SK-N-MC (cell line): ENCODE results near the gene TBC1D19.

Source experiments
- DNase-seq: peaks from one replicate; pipeline ENCODE4 v3.0.0-alpha.2; 2011; ENCODE audit warnings: low read depth, low spot score
- H3K27ac ChIP-seq: fragments of 200-600 bp; sonication (generic); 2 replicates; pipeline ENCODE4 v1.5.1; 2016; ENCODE audit warnings: mixed run types
- H3K36me3 ChIP-seq: fragments of 200-600 bp; sonication (generic); 2 replicates; pipeline ENCODE4 v1.6.1; 2017; ENCODE audit warnings: antibody characterized with exemption, low read length, mixed read lengths; ENCODE audit not compliant: insufficient read depth
- H3K4me3 ChIP-seq: fragments of 200-600 bp; sonication (generic); 2 replicates; pipeline ENCODE4 v1.5.1; 2016
- H3K9ac ChIP-seq: fragments of 200-600 bp; sonication (generic); 2 replicates; pipeline ENCODE4 v1.8.0; 2017; ENCODE audit warnings: mixed run types, mixed read lengths; ENCODE audit not compliant: insufficient read length
- H3K9me3 ChIP-seq: fragments of 200-600 bp; sonication (generic); 2 replicates; pipeline ENCODE4 v1.6.1; 2017; ENCODE audit warnings: low read depth, mild to moderate bottlenecking, antibody characterized with exemption, low read length, moderate library complexity, mixed read lengths
- EZH2 ChIP-seq: fragments of 200-600 bp; sonication (generic); IDR thresholded peaks from one replicate; pipeline ENCODE4 v1.6.1; 2017; ENCODE audit warnings: antibody characterized with exemption
- FOXP2 ChIP-seq: optimal IDR thresholded peaks from 2 replicates; pipeline ENCODE3; 2011; ENCODE audit warnings: mild to moderate bottlenecking, moderate library complexity; ENCODE audit not compliant: insufficient read depth; ENCODE audit errors: extremely low read length, control extremely low read depth
- POLR2AphosphoS5 ChIP-seq: IDR thresholded peaks from 2 replicates; pipeline ENCODE4 v1.6.1; 2012; ENCODE audit warnings: mild to moderate bottlenecking, low read depth, low read length, borderline replicate concordance

TBC1D19 gene

GRCh38 chr4:26709246-26709645 is 125.4 kb downstream of the TBC1D19 start:
- H3K4me3 ChIP-seq = no peak overlapping the region
- no peak for DNase-seq
- H3K9me3 ChIP-seq = no peaks in the 10 kb centered on the region
- H3K9ac ChIP-seq = no peak overlapping the region
- no peak overlapping the region for H3K27ac ChIP-seq
- TF ChIP-seq FOXP2 (no peak), POLR2AphosphoS5 (no peak), EZH2 (no peak)
- H3K36me3 ChIP-seq = no peaks in the 10 kb centered on the region

DNA sequence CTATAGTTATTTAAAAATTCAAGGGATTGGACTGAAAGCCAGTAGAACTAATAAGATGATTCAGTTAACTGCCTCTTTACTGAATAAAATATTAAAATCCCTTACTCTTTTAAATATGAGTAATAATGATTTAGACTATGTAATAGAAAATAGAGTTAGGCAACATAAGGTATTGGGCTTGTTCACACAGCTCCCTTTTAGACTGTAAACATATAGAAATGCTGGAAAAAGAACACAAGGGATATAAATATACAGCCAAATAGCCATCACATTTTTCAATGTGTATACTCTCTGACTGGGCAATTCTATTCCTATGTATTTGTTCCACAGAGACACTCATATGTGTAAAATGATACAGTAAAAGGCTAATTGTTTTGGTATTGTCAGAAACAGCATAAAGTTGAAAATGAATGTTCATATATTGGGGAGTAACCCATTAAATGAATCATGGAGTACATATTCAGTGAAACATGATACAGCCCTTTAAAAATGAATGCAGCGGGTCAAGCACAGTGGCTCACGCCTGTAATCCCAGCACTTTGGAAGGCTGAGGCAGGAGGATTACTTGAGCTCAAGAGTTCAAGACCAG is 129.8 kb downstream of the TBC1D19 start:
- DNase-seq = no peak
- TF ChIP-seq EZH2 = no peak
- TF ChIP-seq POLR2AphosphoS5 = no peak
- no peak for TF ChIP-seq FOXP2

GRCh38 chr4:26715636-26716242 is 131.9 kb downstream of the TBC1D19 start:
- H3K27ac ChIP-seq = no peak overlapping the region
- H3K9ac ChIP-seq = no peak overlapping the region
- no peak for TF ChIP-seq EZH2
- no peak for TF ChIP-seq POLR2AphosphoS5
- TF ChIP-seq FOXP2 = no peak

More for the DNA sequence above, 129.8 kb downstream of the TBC1D19 start:
- no peak overlapping the region for H3K4me3 ChIP-seq
- no peaks in the 10 kb centered on the region for H3K9me3 ChIP-seq
- no peaks in the 10 kb centered on the region for H3K36me3 ChIP-seq
- no peak overlapping the region for H3K27ac ChIP-seq
- no peak overlapping the region for H3K9ac ChIP-seq

DNA sequence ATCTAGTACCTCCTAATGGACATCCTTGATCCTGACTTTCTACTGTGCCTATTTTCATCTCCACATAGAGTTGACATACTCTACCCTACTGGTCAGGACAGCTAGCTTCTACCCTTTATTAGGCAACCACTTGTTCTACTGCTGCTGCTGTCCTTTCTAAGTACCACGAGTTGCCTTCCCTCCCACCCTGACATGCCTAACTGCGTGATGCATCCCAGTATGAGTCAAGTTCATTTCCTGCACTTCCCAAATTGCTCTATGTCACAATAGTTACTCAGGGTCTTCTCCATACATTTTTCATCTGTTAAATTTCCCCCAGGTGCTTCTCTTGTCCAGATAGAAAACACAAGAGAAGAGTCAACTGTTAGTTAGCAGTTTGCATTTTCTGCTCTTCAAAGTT is 133.4 kb downstream of the TBC1D19 start:
- TF ChIP-seq EZH2 = no peak
- TF ChIP-seq FOXP2 = no peak
- TF ChIP-seq POLR2AphosphoS5 = no peak
- Histone ChIP-seq H3K27ac (no peak overlapping the region), H3K36me3 (no peaks in the 10 kb centered on the region), H3K4me3 (no peak overlapping the region), H3K9ac (no peak overlapping the region), H3K9me3 (no peaks in the 10 kb centered on the region)
- DNase-seq = no peak

More at GRCh38 chr4:26715636-26716242, 131.9 kb downstream of the TBC1D19 start:
- no peaks in the 10 kb centered on the region for H3K9me3 ChIP-seq
- H3K4me3 ChIP-seq = no peak overlapping the region
- no peaks in the 10 kb centered on the region for H3K36me3 ChIP-seq
- no peak for DNase-seq

DNA sequence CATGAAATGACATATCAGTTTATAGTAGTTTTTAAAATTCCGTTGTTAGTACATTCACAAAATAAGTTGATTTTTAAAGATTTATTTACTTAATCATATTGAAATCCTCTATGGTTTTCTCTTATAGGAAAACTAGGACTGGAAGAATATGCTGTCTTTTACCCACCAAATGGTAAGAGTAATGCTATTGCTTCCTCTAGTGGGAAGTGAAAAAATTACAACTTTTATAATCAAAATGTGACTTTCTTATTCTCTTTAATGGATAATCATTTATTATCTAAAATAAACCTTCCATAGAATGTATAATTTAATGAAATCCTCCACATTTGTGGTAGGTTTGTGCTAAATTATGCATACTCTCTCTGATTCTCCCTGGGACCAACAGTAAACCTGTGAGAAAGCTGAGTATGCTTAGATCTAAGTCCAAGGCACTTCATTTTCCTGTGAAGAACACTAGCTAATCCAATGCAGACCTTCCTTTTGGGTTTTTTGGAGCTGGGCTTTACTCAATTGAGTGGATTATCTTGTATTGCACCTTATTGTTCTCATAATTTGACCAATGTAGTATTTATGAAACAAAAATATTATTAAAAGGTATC is 136.2 kb downstream of the TBC1D19 start:
- DNase-seq = no peak
- H3K9me3 ChIP-seq = no peaks in the 10 kb centered on the region
- H3K27ac ChIP-seq = no peak overlapping the region
- H3K36me3 ChIP-seq = no peaks in the 10 kb centered on the region
- no peak for TF ChIP-seq POLR2AphosphoS5
- no peak for TF ChIP-seq EZH2
- no peak for TF ChIP-seq FOXP2
- no peak overlapping the region for H3K4me3 ChIP-seq
- no peak overlapping the region for H3K9ac ChIP-seq

GRCh38 chr4:26721685-26722084 is 137.8 kb downstream of the TBC1D19 start:
- Histone ChIP-seq H3K36me3 (no peaks in the 10 kb centered on the region), H3K4me3 (no peak overlapping the region), H3K27ac (no peak overlapping the region), H3K9ac (no peak overlapping the region), H3K9me3 (no peaks in the 10 kb centered on the region)
- no peak for DNase-seq
- no peak for TF ChIP-seq EZH2
- TF ChIP-seq FOXP2 = no peak
- TF ChIP-seq POLR2AphosphoS5 = no peak

DNA sequence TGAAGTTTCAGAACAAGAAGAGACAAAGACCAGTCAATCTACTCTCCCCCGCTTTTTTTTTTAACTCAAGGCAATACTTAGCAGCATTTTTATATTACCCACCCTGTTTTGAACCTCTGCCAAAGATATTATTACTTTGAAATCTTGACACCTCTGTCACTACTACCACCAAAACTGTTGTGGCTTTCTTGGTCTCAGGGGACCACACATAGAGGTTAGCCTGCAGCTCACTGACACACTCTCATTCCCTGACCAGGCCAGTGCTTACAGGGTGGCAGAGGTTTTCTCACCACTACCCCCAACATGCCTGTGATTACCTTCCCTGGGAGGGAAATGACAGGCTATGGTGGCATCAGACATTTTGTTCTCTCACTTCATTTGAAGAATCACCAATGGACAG is 139.3 kb downstream of the TBC1D19 start:
- Histone ChIP-seq H3K36me3 (no peaks in the 10 kb centered on the region), H3K27ac (no peak overlapping the region), H3K9ac (no peak overlapping the region), H3K9me3 (no peaks in the 10 kb centered on the region), H3K4me3 (no peak overlapping the region)
- no peak for DNase-seq
- TF ChIP-seq FOXP2 (no peak), POLR2AphosphoS5 (no peak), EZH2 (no peak)

DNA sequence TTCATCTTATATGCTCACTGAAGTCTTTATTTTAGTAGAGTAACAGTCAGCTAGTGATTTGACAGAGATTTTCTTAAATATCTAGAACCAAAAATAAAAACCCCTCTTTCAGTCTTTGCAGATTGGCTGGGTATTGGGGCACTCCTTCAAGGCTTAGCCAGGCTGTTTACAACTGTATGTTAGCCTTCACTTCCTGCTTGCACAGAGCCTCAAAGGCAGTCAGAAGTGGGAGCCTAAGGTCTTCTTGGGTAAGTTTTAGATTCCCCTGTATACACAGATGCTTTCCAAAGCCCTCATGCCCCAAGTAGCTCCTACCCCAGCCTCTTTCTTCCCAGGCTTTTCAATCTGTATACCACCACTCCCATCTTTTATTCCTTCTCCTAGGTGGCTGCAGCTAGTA is 140.7 kb downstream of the TBC1D19 start:
- no peak for TF ChIP-seq POLR2AphosphoS5
- TF ChIP-seq FOXP2 = no peak
- no peak for DNase-seq
- no peaks in the 10 kb centered on the region for H3K9me3 ChIP-seq
- no peaks in the 10 kb centered on the region for H3K36me3 ChIP-seq
- H3K27ac ChIP-seq = no peak overlapping the region
- H3K4me3 ChIP-seq = no peak overlapping the region
- no peak overlapping the region for H3K9ac ChIP-seq

GRCh38 chr4:26726655-26727387 is 142.9 kb downstream of the TBC1D19 start:
- Histone ChIP-seq H3K9ac (no peak overlapping the region), H3K9me3 (no peaks in the 10 kb centered on the region), H3K4me3 (no peak overlapping the region), H3K27ac (no peak overlapping the region), H3K36me3 (no peaks in the 10 kb centered on the region)
- no peak for DNase-seq
- no peak for TF ChIP-seq EZH2
- no peak for TF ChIP-seq POLR2AphosphoS5
- no peak for TF ChIP-seq FOXP2
